Prostate gland (tissue), 2 donors: ENCODE results near the gene SPAG4.

ENCODE experiments used
- POLR2A ChIP-seq: fragments of 450-650 bp; IDR thresholded peaks from one replicate; pipeline ENCODE4 v1.6.1; 2016; ENCODE audit warnings: antibody characterized with exemption, mild to moderate bottlenecking
- POLR2AphosphoS5 ChIP-seq: sonication (generic); formaldehyde crosslinking; IDR thresholded peaks from one replicate; pipeline ENCODE4 v1.6.1; 2017; ENCODE audit warnings: antibody characterized with exemption
- TF ChIP-seq, protein P1 (sequence below), 4 experiments: fragments of 200-600 bp in 2 of 4; fragments of 450-650 bp in 2 of 4; sonication (generic) in 2 of 4; IDR thresholded peaks; 1 replicate in 3 of 4; 2 replicates in 1 of 4; pipeline ENCODE4 v1.5.1; 2016 to 2019; ENCODE audit warnings: antibody characterized with exemption in 4 of 4, mild to moderate bottlenecking in 2 of 4, moderate library complexity in 2 of 4

DNA sequence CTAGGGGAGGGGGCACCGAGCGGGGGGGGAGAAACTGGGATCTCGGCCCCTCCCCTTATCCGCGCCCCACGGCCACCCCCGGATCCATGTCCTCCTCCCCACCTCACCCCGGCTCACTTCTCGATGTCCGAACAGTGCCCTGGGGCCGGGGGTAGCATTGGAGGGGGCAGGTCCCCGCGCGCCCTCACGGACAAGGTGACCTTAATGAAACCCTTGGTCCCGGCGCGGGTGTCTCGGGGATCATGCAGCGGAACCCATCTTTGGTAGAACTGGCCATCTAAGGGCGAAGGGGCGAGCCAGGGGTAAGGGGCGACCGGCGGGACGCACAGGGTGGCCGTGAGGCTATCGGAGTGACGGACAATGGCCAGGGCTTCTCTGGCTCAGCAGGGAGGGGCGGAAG, 13.6 kb upstream of the SPAG4 start:
- TF ChIP-seq, protein P1, sequence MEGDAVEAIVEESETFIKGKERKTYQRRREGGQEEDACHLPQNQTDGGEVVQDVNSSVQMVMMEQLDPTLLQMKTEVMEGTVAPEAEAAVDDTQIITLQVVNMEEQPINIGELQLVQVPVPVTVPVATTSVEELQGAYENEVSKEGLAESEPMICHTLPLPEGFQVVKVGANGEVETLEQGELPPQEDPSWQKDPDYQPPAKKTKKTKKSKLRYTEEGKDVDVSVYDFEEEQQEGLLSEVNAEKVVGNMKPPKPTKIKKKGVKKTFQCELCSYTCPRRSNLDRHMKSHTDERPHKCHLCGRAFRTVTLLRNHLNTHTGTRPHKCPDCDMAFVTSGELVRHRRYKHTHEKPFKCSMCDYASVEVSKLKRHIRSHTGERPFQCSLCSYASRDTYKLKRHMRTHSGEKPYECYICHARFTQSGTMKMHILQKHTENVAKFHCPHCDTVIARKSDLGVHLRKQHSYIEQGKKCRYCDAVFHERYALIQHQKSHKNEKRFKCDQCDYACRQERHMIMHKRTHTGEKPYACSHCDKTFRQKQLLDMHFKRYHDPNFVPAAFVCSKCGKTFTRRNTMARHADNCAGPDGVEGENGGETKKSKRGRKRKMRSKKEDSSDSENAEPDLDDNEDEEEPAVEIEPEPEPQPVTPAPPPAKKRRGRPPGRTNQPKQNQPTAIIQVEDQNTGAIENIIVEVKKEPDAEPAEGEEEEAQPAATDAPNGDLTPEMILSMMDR (IDR thresholded peaks at IDR 0.05), result no peak
- no peak for TF ChIP-seq POLR2A
- TF ChIP-seq POLR2AphosphoS5, result no peak
